Measurements from ENCODE around the gene KRTAP12-1. TPM values are rescaled to one million over a fixed set of nuclear protein-coding genes. Genes with fewer than 3 reads are reported as not detected.

Gene KRTAP12-1
- total and polyA plus RNA-seq, 9 of the 15 experiments (the other 6 are each of a cell fraction or from before 2014, with no cell fraction given) = not detected

DNA sequence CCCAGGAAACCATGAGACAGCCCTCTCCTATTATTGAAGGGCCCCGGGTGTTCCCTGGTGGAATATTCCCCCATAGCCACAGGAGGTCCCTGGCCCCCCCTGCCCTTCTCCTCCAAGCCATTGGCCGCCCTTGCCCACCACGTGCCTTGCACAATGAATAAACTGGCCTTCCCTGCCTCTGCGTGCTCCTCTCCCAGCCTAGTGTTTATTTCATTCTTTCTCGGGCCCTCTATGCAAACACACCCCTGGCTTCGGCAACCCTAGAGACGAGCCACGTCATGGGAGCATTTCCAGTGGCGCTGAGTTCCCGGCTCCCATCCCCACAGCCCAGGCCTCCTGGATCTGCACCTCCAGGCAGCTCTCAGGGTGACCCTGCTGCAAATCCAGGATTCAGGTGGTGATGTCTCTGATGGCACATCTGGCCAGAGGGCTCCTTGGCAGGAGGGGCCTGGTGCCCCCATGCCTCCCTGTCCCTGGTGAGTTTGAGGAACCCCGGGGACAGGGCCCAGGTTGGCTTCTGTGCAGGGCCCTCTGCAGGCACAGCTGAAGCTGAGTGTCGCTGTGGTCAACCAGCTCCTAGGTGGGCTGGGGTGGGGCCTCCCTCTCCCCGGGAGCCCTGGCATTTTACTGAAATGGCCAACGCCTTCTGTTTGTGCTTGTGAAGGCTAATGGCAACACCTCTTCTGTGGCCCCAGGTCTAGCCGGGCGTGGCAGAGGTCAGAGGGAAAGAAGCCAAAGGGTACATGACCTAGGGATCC is 21.2 kb upstream of the KRTAP12-1 start (continued):
- TF ChIP-seq, protein P1, sequence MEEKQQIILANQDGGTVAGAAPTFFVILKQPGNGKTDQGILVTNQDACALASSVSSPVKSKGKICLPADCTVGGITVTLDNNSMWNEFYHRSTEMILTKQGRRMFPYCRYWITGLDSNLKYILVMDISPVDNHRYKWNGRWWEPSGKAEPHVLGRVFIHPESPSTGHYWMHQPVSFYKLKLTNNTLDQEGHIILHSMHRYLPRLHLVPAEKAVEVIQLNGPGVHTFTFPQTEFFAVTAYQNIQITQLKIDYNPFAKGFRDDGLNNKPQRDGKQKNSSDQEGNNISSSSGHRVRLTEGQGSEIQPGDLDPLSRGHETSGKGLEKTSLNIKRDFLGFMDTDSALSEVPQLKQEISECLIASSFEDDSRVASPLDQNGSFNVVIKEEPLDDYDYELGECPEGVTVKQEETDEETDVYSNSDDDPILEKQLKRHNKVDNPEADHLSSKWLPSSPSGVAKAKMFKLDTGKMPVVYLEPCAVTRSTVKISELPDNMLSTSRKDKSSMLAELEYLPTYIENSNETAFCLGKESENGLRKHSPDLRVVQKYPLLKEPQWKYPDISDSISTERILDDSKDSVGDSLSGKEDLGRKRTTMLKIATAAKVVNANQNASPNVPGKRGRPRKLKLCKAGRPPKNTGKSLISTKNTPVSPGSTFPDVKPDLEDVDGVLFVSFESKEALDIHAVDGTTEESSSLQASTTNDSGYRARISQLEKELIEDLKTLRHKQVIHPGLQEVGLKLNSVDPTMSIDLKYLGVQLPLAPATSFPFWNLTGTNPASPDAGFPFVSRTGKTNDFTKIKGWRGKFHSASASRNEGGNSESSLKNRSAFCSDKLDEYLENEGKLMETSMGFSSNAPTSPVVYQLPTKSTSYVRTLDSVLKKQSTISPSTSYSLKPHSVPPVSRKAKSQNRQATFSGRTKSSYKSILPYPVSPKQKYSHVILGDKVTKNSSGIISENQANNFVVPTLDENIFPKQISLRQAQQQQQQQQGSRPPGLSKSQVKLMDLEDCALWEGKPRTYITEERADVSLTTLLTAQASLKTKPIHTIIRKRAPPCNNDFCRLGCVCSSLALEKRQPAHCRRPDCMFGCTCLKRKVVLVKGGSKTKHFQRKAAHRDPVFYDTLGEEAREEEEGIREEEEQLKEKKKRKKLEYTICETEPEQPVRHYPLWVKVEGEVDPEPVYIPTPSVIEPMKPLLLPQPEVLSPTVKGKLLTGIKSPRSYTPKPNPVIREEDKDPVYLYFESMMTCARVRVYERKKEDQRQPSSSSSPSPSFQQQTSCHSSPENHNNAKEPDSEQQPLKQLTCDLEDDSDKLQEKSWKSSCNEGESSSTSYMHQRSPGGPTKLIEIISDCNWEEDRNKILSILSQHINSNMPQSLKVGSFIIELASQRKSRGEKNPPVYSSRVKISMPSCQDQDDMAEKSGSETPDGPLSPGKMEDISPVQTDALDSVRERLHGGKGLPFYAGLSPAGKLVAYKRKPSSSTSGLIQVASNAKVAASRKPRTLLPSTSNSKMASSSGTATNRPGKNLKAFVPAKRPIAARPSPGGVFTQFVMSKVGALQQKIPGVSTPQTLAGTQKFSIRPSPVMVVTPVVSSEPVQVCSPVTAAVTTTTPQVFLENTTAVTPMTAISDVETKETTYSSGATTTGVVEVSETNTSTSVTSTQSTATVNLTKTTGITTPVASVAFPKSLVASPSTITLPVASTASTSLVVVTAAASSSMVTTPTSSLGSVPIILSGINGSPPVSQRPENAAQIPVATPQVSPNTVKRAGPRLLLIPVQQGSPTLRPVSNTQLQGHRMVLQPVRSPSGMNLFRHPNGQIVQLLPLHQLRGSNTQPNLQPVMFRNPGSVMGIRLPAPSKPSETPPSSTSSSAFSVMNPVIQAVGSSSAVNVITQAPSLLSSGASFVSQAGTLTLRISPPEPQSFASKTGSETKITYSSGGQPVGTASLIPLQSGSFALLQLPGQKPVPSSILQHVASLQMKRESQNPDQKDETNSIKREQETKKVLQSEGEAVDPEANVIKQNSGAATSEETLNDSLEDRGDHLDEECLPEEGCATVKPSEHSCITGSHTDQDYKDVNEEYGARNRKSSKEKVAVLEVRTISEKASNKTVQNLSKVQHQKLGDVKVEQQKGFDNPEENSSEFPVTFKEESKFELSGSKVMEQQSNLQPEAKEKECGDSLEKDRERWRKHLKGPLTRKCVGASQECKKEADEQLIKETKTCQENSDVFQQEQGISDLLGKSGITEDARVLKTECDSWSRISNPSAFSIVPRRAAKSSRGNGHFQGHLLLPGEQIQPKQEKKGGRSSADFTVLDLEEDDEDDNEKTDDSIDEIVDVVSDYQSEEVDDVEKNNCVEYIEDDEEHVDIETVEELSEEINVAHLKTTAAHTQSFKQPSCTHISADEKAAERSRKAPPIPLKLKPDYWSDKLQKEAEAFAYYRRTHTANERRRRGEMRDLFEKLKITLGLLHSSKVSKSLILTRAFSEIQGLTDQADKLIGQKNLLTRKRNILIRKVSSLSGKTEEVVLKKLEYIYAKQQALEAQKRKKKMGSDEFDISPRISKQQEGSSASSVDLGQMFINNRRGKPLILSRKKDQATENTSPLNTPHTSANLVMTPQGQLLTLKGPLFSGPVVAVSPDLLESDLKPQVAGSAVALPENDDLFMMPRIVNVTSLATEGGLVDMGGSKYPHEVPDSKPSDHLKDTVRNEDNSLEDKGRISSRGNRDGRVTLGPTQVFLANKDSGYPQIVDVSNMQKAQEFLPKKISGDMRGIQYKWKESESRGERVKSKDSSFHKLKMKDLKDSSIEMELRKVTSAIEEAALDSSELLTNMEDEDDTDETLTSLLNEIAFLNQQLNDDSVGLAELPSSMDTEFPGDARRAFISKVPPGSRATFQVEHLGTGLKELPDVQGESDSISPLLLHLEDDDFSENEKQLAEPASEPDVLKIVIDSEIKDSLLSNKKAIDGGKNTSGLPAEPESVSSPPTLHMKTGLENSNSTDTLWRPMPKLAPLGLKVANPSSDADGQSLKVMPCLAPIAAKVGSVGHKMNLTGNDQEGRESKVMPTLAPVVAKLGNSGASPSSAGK (IDR thresholded peaks at IDR 0.05) = no peak
- no peak for TF ChIP-seq SLC30A9 (CRISPR knock-in tag; IDR thresholded peaks at IDR 0.05)
